Measurements from ENCODE around the gene NT5DC4. TPM values are rescaled to one million over a fixed set of nuclear protein-coding genes. Genes with fewer than 3 reads are reported as not detected.

Gene NT5DC4
- total RNA-seq, 1 donor from 2014 or later: not detected

DNA sequence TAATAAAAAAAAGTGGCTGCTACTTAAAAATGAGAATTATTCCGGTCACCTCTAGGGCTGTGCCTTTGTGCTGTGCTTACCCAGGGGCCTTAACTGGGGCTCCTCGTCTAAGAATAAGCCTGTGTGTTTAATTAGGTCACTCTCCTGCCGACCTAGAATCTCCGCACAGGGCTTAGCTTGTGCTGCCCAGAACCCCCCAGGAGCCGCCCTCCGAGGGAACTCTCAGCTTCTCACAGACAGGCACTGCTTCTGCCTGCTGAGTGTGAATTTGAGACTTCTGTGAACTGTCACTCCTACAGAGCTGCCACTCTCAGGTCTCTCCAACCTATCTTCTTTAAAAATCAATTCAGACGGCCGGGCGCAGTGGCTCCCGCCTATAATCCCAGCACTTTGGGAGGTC, 11.9 kb upstream of the NT5DC4 start:
- peaks cover 6% of the 10 kb centered on the region for H3K27me3 Mint-ChIP-seq (ENCODE audit: low read depth)
- peaks cover 9% of the 10 kb centered on the region for H3K4me1 Mint-ChIP-seq
- no peak overlapping the region for H3K27ac Mint-ChIP-seq (ENCODE audit: unreplicated experiment)
- DNase-seq (ENCODE audit: low read depth, low spot score): no peak
- H3K9me3 Mint-ChIP-seq: no peaks in the 10 kb centered on the region
- TF ChIP-seq, protein P1, sequence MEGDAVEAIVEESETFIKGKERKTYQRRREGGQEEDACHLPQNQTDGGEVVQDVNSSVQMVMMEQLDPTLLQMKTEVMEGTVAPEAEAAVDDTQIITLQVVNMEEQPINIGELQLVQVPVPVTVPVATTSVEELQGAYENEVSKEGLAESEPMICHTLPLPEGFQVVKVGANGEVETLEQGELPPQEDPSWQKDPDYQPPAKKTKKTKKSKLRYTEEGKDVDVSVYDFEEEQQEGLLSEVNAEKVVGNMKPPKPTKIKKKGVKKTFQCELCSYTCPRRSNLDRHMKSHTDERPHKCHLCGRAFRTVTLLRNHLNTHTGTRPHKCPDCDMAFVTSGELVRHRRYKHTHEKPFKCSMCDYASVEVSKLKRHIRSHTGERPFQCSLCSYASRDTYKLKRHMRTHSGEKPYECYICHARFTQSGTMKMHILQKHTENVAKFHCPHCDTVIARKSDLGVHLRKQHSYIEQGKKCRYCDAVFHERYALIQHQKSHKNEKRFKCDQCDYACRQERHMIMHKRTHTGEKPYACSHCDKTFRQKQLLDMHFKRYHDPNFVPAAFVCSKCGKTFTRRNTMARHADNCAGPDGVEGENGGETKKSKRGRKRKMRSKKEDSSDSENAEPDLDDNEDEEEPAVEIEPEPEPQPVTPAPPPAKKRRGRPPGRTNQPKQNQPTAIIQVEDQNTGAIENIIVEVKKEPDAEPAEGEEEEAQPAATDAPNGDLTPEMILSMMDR (conservative IDR thresholded peaks at IDR 0.05): no peak
- no peaks in the 10 kb centered on the region for H3K36me3 Mint-ChIP-seq (ENCODE audit: low read depth)
- no peak overlapping the region for H3K4me3 Mint-ChIP-seq

DNA sequence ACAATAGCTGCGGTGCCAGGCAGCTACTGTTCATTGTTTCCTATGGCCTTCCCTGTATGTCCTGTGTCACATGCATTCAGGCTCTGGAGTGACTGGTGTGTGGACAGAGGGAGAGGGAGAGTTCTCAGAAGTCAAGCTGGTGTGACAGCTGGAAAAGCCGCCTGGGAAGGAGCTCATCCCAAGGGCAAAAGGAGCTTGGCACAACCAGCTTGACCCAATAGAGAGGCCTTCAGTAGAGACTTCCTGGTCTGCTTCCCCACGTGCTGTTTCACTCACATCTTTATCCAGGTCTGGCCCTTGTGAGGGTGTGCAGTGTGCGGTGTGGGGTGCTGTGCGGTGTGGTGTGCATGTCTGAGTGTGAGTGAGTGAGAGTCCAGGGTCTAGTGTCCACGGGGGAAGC, 11.1 kb upstream of the NT5DC4 start:
- H3K27me3 Mint-ChIP-seq (ENCODE audit: low read depth): peaks cover 6% of the 10 kb centered on the region
- H3K36me3 Mint-ChIP-seq (ENCODE audit: low read depth): no peaks in the 10 kb centered on the region
- DNase-seq (ENCODE audit: low read depth, low spot score): no peak
- H3K27ac Mint-ChIP-seq (ENCODE audit: unreplicated experiment): no peak overlapping the region
- H3K9me3 Mint-ChIP-seq: no peaks in the 10 kb centered on the region
- TF ChIP-seq, protein P1 (conservative IDR thresholded peaks at IDR 0.05): no peak
- peaks cover 9% of the 10 kb centered on the region for H3K4me1 Mint-ChIP-seq
- no peak overlapping the region for H3K4me3 Mint-ChIP-seq

DNA sequence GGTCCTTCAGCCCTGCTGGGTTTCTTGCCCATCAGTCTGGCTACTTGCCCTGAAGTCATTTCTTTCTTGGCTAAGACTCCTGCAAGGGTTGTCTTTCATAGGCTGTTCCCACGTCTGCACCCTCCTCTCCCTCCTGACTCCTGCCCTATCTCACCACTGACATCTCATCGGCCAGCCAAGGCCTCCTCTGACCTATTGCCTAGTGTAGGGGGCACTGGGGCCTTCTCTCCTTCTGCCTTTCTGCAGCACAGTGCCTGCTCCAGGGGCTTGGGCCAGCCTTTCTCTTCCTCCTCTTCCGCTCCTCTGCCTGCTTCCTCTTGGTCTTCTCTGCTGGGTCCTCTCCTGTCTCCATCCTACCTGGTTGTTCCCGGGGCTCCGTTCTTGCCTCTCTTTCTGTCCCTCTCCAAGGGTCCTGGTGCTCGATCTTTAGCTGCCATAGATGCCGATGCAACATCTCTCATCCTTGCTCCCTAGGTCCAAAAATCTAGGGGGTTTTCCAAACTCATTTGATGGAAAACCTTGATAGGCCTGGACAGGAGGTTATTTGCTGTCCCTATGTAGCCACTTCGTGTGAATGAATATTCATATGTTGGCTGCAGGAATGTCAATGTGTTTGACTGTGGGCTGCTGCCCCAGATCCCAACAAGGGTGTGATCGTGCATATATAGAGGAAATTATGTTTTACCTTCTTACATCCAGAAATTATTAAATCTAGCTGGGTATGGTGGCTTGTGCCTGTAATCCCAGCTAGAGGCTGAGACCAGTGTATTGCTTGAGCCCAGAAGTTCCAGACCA, 9.7 kb upstream of the NT5DC4 start:
- no peak overlapping the region for H3K4me3 Mint-ChIP-seq
- H3K27me3 Mint-ChIP-seq (ENCODE audit: low read depth): peaks cover 5% of the 10 kb centered on the region
- peaks cover 9% of the 10 kb centered on the region for H3K4me1 Mint-ChIP-seq
- H3K9me3 Mint-ChIP-seq: no peaks in the 10 kb centered on the region
- peak overlapping the region; percentile 51 for H3K27ac Mint-ChIP-seq (ENCODE audit: unreplicated experiment)
- TF ChIP-seq, protein P1 (conservative IDR thresholded peaks at IDR 0.05): no peak
- no peak for DNase-seq (ENCODE audit: low read depth, low spot score)
- H3K36me3 Mint-ChIP-seq (ENCODE audit: low read depth): no peaks in the 10 kb centered on the region

DNA sequence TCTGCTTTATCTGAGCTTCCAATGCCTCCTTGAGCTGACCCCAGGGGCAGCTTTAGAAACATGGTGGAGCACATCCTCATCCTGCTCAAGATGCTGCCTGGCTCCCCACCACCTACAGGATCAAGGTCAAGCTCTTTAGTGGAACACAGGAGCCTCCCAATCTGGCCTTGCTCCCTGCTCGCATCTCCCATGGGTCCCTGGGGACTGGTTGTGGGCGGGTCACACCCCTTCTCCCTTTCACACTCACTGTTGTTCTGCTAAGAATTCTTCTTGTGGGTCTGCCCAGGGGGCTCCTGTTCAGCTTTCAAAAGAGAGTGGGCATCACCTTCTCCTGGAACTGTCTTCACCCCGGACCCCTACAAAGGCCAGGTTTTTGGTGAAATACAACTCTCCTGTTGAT, 8.4 kb upstream of the NT5DC4 start:
- H3K27me3 Mint-ChIP-seq (ENCODE audit: low read depth): peaks cover 2% of the 10 kb centered on the region
- H3K27ac Mint-ChIP-seq (ENCODE audit: unreplicated experiment): no peak overlapping the region
- TF ChIP-seq, protein P1 (conservative IDR thresholded peaks at IDR 0.05): no peak
- H3K9me3 Mint-ChIP-seq: no peaks in the 10 kb centered on the region
- no peak for DNase-seq (ENCODE audit: low read depth, low spot score)
- no peak overlapping the region for H3K4me3 Mint-ChIP-seq
- no peaks in the 10 kb centered on the region for H3K36me3 Mint-ChIP-seq (ENCODE audit: low read depth)
- peaks cover 9% of the 10 kb centered on the region for H3K4me1 Mint-ChIP-seq

DNA sequence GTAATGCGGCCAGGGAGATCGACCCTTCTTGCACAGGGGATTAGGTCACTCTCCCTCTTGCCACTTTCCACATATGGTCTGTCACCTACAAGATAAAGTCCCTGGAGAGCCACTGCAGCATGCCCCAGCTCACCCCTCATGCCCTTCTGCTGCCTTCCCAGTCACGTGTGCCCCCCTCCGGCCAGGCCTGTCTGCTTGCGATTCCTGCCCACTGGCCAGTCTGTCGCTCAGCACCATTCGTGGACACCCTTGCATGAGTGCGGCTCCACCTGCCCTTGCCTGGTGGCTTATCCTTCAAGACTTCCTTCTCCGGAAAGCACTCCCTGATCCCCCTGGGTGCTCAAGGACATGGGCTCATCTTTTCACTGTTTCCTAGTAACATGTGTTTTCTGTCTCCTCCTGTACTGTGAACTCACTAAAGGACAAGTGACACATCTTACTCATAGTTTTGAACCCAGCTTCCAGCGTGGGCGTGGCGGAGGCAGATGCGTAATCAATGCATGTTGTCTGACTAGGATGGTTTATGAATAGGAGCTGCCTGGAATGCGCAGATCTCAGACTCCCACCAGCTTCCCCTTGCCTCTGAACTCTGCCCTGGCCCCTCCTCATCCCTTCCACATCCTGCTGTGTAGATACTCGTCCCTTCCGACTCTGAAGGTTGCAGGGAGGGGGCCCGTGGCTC, 7.8 kb upstream of the NT5DC4 start:
- H3K27ac Mint-ChIP-seq (ENCODE audit: unreplicated experiment): no peak overlapping the region
- no peak for DNase-seq (ENCODE audit: low read depth, low spot score)

More for the DNA sequence above, 7.8 kb upstream of the NT5DC4 start:
- Mint-ChIP-seq H3K9me3 (no peaks in the 10 kb centered on the region), H3K4me3 (no peak overlapping the region), H3K36me3 (ENCODE audit: low read depth) (no peaks in the 10 kb centered on the region), H3K4me1 (peaks cover 9% of the 10 kb centered on the region), H3K27me3 (ENCODE audit: low read depth) (peaks cover 2% of the 10 kb centered on the region)
- TF ChIP-seq, protein P1 (conservative IDR thresholded peaks at IDR 0.05): no peak
